Pancreas (tissue), 10 donors: ENCODE results near the gene CPEB4. TPM values are rescaled to one million over a fixed set of nuclear protein-coding genes. Genes with fewer than 3 reads are reported as not detected.

ENCODE experiments used
- ATAC-seq, 4 donors: fragments of 200-7000 bp; cut with Tn5 transposase; one replicate each; pipeline versions ENCODE4 v1.8.0 to v1.9.1; 2020; ENCODE audit warnings: mild to moderate bottlenecking in 4 of 4, moderate library complexity in 4 of 4
- DNase-seq, 6 donors: peaks; one replicate each; pipeline ENCODE4 v3.0.0-alpha.2; 2020
- FAIRE-seq: peaks from 2 replicates; lab custom pipeline; 2012; peaks lifted over from hg19 to GRCh38; lab: Jason Lieb, UNC
- H3K27ac ChIP-seq, 4 donors: fragments of 200-600 bp; sonication (generic); 1 replicate in 3 of 4; 2 replicates in 1 of 4; pipeline versions ENCODE4 v1.5.0 to v1.8.0; 2020
- H3K27me3 ChIP-seq, 4 donors: fragments of 200-600 bp; one replicate each; pipeline ENCODE4 v1.8.0; 2021
- H3K36me3 ChIP-seq, 3 donors: fragments of 200-600 bp; sonication (generic) in 1 of 3; one replicate each; pipeline versions ENCODE4 v1.5.0 to v1.8.0; 2020 to 2021
- H3K4me1 ChIP-seq, 3 donors: fragments of 200-600 bp; one replicate each; pipeline ENCODE4 v1.8.0; 2021
- H3K4me3 ChIP-seq, 4 donors: fragments of 200-600 bp; sonication (generic) in 2 of 4; one replicate each; pipeline versions ENCODE4 v1.5.0 to v1.8.0; 2020 to 2021
- H3K9me3 ChIP-seq, 4 donors: fragments of 200-600 bp; one replicate each; pipeline ENCODE4 v1.8.0; 2021
- CTCF ChIP-seq, 4 donors: fragments of 200-600 bp; sonication (generic) in 3 of 4; IDR thresholded peaks; one replicate each; pipeline versions ENCODE4 v1.5.0 to v1.8.0; 2021; ENCODE audit warnings: antibody characterized with exemption in 4 of 4
- WGBS, 2 donors: extraction: QIAGEN DNeasy Blood & Tissue Kit; methylation state at CpG; one replicate each; pipeline ENCODE4 v1.1.7; 2013; 5-methylcytosine and 5-hydroxymethylcytosine counted together
- intact Hi-C, 3 donors: fragments of 100-400 bp; cut with DNase I; formaldehyde crosslinking; loops; one replicate each; pipeline versions ENCODE4 v1.11.1 to v1.14.2; 2022
- polyA plus RNA-seq, 2 donors: library from polyadenylated mRNA; stranded (reverse); fragments of 200-250 nt; gene quantifications; one replicate each; pipeline ENCODE4 v1.2.3, GENCODE V29; 2013
- total RNA-seq, 6 donors: library from RNA; stranded (reverse); fragmentation: NEBNext Ultra II Directional in 4 of 6; extraction: Animal tissue kit (Norgen Biotek cat#: 25700) in 4 of 6; gene quantifications; one replicate each; pipeline versions ENCODE4 v1.2.1 to v1.2.4, GENCODE V29; 2021 to 2023
- donor health status: healthy with polysubstance abuse.
- donor health status: DM: no; HTN: no; CAD: no; lungs with moderate emphysema.
- donor health status: DM: no; HTN: no; CAD: no.
- donor health status: control.
- donor health status: control.
- donor health status: Bipolar disorder and iron deficiency.
- donor health status: DM: yes; HTN: yes; CAD: no.
- donor health status: DM: no; HTN: no; CAD: no.
- donor health status: DM: no; HTN: no; CAD: no.
- donor health status: DM: yes; HTN: yes; CAD: no.

The CPEB4 gene
- total and polyA plus RNA-seq, 8 donors = 11.6 to 51.2 (median 26.2) TPM

DNA sequence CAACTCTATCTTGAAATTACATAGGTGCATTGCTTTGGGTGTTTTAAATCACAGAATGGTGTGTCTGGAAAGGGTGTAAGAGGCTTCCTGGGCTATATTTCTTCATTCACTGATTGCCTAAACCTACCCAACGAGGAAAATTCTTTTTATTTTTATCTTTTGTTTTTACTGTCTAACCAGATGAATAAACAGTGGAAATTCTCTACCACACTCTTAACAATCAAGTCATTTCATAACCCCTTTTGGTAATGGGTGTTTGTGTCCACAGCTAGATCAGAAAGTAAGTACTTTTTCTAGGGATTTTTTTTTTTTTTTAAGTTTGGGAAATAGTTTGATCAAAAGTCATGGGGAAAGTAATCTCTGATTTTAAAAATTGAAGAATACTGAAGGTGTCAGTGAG, 73.3 kb downstream of the CPEB4 start:
- Histone ChIP-seq H3K4me3 (no peak overlapping the region), H3K27ac (no peak overlapping the region), H3K4me1 (peaks cover 0 to 26% (median 18%) of the 10 kb centered on the region in 3 donors), H3K27me3 (no peaks in the 10 kb centered on the region), H3K36me3 (peaks cover 0 to 13% (median 2%) of the 10 kb centered on the region in 3 donors), H3K9me3 (no peaks in the 10 kb centered on the region)
- no peak for DNase-seq
- intact Hi-C loops = loop anchor here in 1 of 3 donors (10.0 kb wide), 1 partner anchor 57 kb away; no protein-coding TSS in a partner anchor
- FAIRE-seq = no peak
- no peak for TF ChIP-seq CTCF (IDR thresholded peaks at IDR 0.05)
- peak in 2 of 4 donors; percentile 30 to 48 for ATAC-seq
- WGBS, 2 donors = 7 to 24% methylated on average over 1 of the region's 1 CpG

GRCh38 chr5:173962436-173962972, 74.4 kb downstream of the CPEB4 start:
- DNase-seq = no peak
- Histone ChIP-seq H3K4me1 (peaks cover 0 to 22% (median 18%) of the 10 kb centered on the region in 3 donors), H3K27ac (no peak overlapping the region), H3K4me3 (no peak overlapping the region), H3K9me3 (no peaks in the 10 kb centered on the region), H3K27me3 (no peaks in the 10 kb centered on the region), H3K36me3 (peaks cover 0 to 8% (median 2%) of the 10 kb centered on the region in 3 donors)
- WGBS, 2 donors = 92 to 99% methylated on average over 3 of the region's 3 CpGs
- intact Hi-C loops = loop anchor here in 1 of 3 donors (10.0 kb wide), 1 partner anchor 58 kb away; no protein-coding TSS in a partner anchor
- no peak for TF ChIP-seq CTCF (IDR thresholded peaks at IDR 0.05)
- no peak for FAIRE-seq
- ATAC-seq = no peak

DNA sequence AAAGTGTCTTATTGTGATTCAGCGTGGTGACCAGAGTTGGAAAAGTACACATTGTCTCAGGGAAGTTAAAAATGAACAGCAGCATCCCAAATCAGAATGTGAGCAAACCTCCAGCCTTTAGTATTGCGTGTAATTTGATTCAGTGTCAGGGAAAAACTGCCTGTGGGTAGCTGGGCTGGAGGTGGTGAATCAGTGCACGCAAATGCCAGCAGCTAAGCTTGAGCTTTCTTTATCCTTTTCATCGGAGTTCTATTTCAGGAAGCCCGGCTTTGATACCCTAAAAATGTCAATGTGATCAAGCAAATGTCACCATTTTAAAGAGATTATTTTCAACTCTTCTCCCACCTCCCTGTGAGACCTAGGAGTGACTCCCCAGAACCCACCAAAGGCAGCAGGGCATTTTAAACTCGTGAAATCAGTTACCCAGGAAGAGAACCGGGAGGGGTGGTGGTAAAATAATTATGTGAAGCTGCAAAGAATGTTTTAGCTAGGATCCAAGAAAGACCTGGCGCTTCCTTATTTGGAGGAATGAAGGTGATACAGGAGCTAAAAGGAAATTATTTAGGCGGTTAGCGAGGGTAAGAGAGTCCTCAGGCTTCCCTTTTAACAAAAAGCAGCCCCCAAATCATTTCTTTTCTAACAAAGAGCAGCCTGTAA, 75.2 kb downstream of the CPEB4 start:
- ATAC-seq (peak in 3 of 4 donors; percentile 33 to 55 (median 38)), FAIRE-seq (no peak), DNase-seq (no peak)
- H3K9me3 ChIP-seq = no peaks in the 10 kb centered on the region
- no peak for TF ChIP-seq CTCF (IDR thresholded peaks at IDR 0.05)
- peak overlapping the region in 3 of 4 donors; percentile 31 to 48 (median 34) for H3K27ac ChIP-seq
- H3K4me3 ChIP-seq = peak overlapping the region in 1 of 4 donors; percentile 14
- peaks cover 0 to 18% (median 15%) of the 10 kb centered on the region in 3 donors for H3K4me1 ChIP-seq
- H3K27me3 ChIP-seq = no peaks in the 10 kb centered on the region
- WGBS, 2 donors = 46 to 47% methylated on average over 10 of the region's 10 CpGs
- intact Hi-C loops = loop anchor here in 1 of 3 donors (10.0 kb wide), 1 partner anchor 59 kb away; no protein-coding TSS in a partner anchor
- H3K36me3 ChIP-seq = peaks cover 0 to 2% (median 0%) of the 10 kb centered on the region in 3 donors

DNA sequence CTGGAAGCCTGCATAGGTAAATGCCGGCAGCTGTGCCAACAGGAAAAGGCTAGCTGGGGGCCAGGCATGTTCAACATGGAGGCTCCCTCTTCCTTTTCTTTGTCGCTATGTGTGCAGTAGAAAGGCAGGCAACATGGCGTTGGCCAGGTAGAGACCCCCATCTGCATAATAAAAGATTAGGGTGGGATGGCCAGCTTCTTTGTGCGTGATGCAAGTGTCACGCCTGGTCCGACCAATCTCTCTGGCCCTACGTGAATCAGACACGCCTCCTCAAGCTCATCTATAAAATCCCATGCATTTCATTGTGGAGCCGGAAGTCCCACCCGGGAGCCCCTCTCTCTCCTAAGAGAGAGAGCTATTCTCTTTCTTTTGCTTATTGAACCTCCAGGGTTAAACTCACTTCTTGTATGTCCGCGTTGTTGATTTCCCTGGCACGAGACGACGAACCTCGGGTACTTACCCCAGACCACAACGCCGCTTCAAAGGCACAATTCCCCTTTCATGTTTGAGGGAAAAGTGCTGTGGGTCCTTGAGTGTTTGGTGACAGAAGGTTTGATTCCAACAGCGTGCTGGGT, 75.8 kb downstream of the CPEB4 start:
- no peak for TF ChIP-seq CTCF (IDR thresholded peaks at IDR 0.05)
- intact Hi-C loops = loop anchor here in 1 of 3 donors (10.0 kb wide), 1 partner anchor 59 kb away; no protein-coding TSS in a partner anchor
- H3K9me3 ChIP-seq = no peaks in the 10 kb centered on the region
- H3K4me3 ChIP-seq = peak overlapping the region in 1 of 4 donors; percentile 14
- peak in 3 of 4 donors; percentile 53 to 65 (median 61) for ATAC-seq
- peak overlapping the region in 3 of 4 donors; percentile 31 to 48 (median 34) for H3K27ac ChIP-seq
- 63 to 65% methylated on average over 19 of the region's 19 CpGs for WGBS, 2 donors
- FAIRE-seq = no peak
- no peak for DNase-seq
- no peaks in the 10 kb centered on the region for H3K27me3 ChIP-seq
- H3K4me1 ChIP-seq = peaks cover 0 to 12% (median 9%) of the 10 kb centered on the region in 3 donors
- H3K36me3 ChIP-seq = peaks cover 0 to 1% (median 0%) of the 10 kb centered on the region in 3 donors
